GM21529 (cell line): Measurements from ENCODE around the gene NWD2.
"Not testable (repeated sequence)": the region's sequence is repeated elsewhere in the genome, so short reads cannot be mapped to it uniquely, and the experiment has no call there.

ENCODE experiments used
- ATAC-seq: cut with Tn5 transposase; IDR thresholded peaks from one replicate; pipeline ENCODE4 v1.9.1; 2021; ENCODE audit not compliant: unreplicated experiment

The NWD2 gene

DNA sequence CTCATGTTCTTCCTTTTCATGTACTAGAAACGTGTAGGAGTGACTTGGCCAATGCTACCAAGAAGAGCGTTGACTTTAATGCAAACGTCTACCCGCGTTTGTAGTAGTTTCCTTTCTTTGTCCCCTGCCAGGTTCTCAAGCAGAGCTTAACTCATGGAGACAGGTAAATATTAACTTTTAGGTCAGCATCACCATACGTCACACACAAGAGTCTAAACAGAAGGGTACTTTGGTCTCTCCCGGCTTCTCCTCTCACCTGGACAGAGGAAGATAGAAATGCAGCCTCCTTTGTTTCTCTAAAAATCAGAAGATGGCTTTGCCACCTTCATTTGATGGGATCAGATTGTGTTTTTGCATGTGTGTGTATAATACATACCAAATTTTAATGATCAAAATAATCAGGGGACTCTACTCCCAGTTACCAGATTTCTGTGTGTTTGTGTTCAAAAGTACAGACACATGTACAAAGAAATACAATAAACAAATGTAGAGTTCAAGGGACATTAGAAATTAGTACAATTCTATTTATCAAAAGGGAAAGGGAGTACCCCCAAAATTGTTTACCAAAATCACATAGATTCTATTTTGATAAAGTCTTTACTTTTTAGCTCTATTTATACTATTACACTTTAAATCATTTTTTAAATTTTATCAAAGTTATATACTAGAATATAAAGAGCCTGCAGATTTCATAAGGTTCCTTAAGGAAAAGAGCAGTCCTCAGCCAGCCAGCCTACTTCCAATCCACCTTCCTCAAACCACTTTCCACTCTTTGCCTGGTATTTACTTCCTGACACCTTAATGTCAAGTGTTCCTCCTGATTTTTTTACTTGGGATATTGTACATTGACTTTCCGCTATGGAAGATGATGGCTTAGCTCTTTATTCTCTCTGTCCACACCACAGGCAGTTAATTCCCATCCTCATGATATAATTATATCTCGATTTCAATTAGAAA, 246.1 kb downstream of the NWD2 start:
- no peak for ATAC-seq

- ATAC-seq: not testable (repeated sequence)
These were observed 250.8 kb downstream of the NWD2 start for GRCh38 chr4:37495353-37495752.
